Activated CD8-positive, alpha-beta T cell treated with anti-CD3 and anti-CD28 coated beads, Interleukin-2, amount 10 ng/mL, durations not matched to agents 7 days and 5 days (primary cell): Measurements from ENCODE around the gene FGFBP2. TPM values are rescaled to one million over a fixed set of nuclear protein-coding genes. Genes with fewer than 3 reads are reported as not detected.
"Not testable (repeated sequence)": the region's sequence is repeated elsewhere in the genome, so short reads cannot be mapped to it uniquely, and the experiment has no call there.

ENCODE experiments used
- ATAC-seq: fragments of 150-1000 bp; cut with Tn5 transposase; one replicate; pipeline ENCODE4 v1.10.0; 2021; ENCODE audit warnings: moderate library complexity
- CTCF ChIA-PET: fragments of 350-600 bp; sonication (Branson Sonifier 250); formaldehyde crosslinking; loops from one replicate; lab custom pipeline; 2021; ENCODE audit warnings: antibody characterized with exemption; lab: Charles Lee
- POLR2A ChIA-PET: fragments of 350-600 bp; sonication (Branson Sonifier 250); formaldehyde crosslinking; loops from one replicate; lab custom pipeline; 2021; ENCODE audit warnings: antibody characterized with exemption; lab: Charles Lee
- DNase-seq: peaks from one replicate; pipeline ENCODE4 v3.0.0-alpha.2; 2020
- H3K27ac Mint-ChIP-seq: one replicate; pipeline ENCODE4 v1.8.0; 2021; ENCODE audit warnings: mild to moderate bottlenecking, mixed read lengths
- H3K27me3 Mint-ChIP-seq: one replicate; pipeline ENCODE4 v1.8.0; 2021; ENCODE audit warnings: low read depth, mixed read lengths
- H3K36me3 Mint-ChIP-seq: one replicate; pipeline ENCODE4 v1.8.0; 2021; ENCODE audit warnings: low read depth, mixed read lengths
- H3K4me1 Mint-ChIP-seq: one replicate; pipeline ENCODE4 v1.8.0; 2021; ENCODE audit warnings: low read depth, mixed read lengths
- H3K4me3 Mint-ChIP-seq: one replicate; pipeline ENCODE4 v1.8.0; 2021; ENCODE audit warnings: mild to moderate bottlenecking, mixed read lengths
- H3K9me3 Mint-ChIP-seq: one replicate; pipeline ENCODE4 v1.8.0; 2022; ENCODE audit warnings: mixed read lengths; ENCODE audit not compliant: insufficient read depth
- total RNA-seq, 2 experiments: library from RNA; stranded (reverse); gene quantifications; one replicate each; pipeline ENCODE4 v1.2.3, GENCODE V29; 2021

The FGFBP2 gene
- total RNA-seq, 2 experiments from 2014 or later, result 12.0 to 13.0 TPM

- H3K36me3 Mint-ChIP-seq, result no peaks in the 10 kb centered on the region
- no peak overlapping the region for H3K27ac Mint-ChIP-seq
- no peaks in the 10 kb centered on the region for H3K4me1 Mint-ChIP-seq
- H3K27me3 Mint-ChIP-seq, result peaks cover 18% of the 10 kb centered on the region
- ChIA-PET CTCF (interaction anchor here (1.3 to 2.5 kb wide), 2 partner anchors 44 to 338 kb away, joined by 3 to 12 read pairs; no protein-coding TSS in a partner anchor), POLR2A (no interaction called here)
- ATAC-seq, result no peak
- no peak for DNase-seq
- H3K4me3 Mint-ChIP-seq, result no peak overlapping the region
- H3K9me3 Mint-ChIP-seq, result no peaks in the 10 kb centered on the region
Measured at GRCh38 chr4:15926486-15926885, 36.5 kb downstream of the FGFBP2 start.

GRCh38 chr4:15925830-15926229, 37.1 kb downstream of the FGFBP2 start:
- H3K36me3 Mint-ChIP-seq, result no peaks in the 10 kb centered on the region
- DNase-seq (no peak), ATAC-seq (no peak)
- CTCF ChIA-PET, result interaction anchor here (1.3 to 2.5 kb wide), 2 partner anchors 43 to 339 kb away, joined by 3 to 12 read pairs; no protein-coding TSS in a partner anchor
- no peaks in the 10 kb centered on the region for H3K4me1 Mint-ChIP-seq
- H3K4me3 Mint-ChIP-seq, result no peak overlapping the region
- H3K9me3 Mint-ChIP-seq, result no peaks in the 10 kb centered on the region
- no peak overlapping the region for H3K27ac Mint-ChIP-seq
- POLR2A ChIA-PET, result no interaction called here
- H3K27me3 Mint-ChIP-seq, result peaks cover 22% of the 10 kb centered on the region

GRCh38 chr4:15921592-15921932, 41.4 kb downstream of the FGFBP2 start:
- no peaks in the 10 kb centered on the region for H3K9me3 Mint-ChIP-seq
- H3K36me3 Mint-ChIP-seq, result no peaks in the 10 kb centered on the region
- no peak overlapping the region for H3K4me3 Mint-ChIP-seq
- no peaks in the 10 kb centered on the region for H3K4me1 Mint-ChIP-seq
- ChIA-PET POLR2A (no interaction called here), CTCF (interaction anchor here (1.8 kb wide), 1 partner anchor 39 kb away, joined by 5 read pairs; no protein-coding TSS in a partner anchor)
- no peak overlapping the region for H3K27ac Mint-ChIP-seq
- H3K27me3 Mint-ChIP-seq, result peaks cover 27% of the 10 kb centered on the region
- ATAC-seq, result no peak
- no peak for DNase-seq

- no peaks in the 10 kb centered on the region for H3K4me1 Mint-ChIP-seq
- no peaks in the 10 kb centered on the region for H3K36me3 Mint-ChIP-seq
- H3K9me3 Mint-ChIP-seq, result no peaks in the 10 kb centered on the region
- ChIA-PET POLR2A (no interaction called here), CTCF (interaction anchor here (1.8 kb wide), 1 partner anchor 38 kb away, joined by 5 read pairs; no protein-coding TSS in a partner anchor)
- H3K4me3 Mint-ChIP-seq, result no peak overlapping the region
- no peak overlapping the region for H3K27ac Mint-ChIP-seq
- DNase-seq (no peak), ATAC-seq (no peak)
- peaks cover 27% of the 10 kb centered on the region for H3K27me3 Mint-ChIP-seq
Measured at GRCh38 chr4:15920723-15921591, 42.0 kb downstream of the FGFBP2 start.

GRCh38 chr4:15918484-15919129, 44.4 kb downstream of the FGFBP2 start:
- ATAC-seq (no peak), DNase-seq (no peak)
- H3K4me3 Mint-ChIP-seq, result no peak overlapping the region
- CTCF ChIA-PET, result interaction anchor here (0.7 kb wide), 1 partner anchor 36 kb away, joined by 4 read pairs; no protein-coding TSS in a partner anchor
- peaks cover 11% of the 10 kb centered on the region for H3K4me1 Mint-ChIP-seq
- no peaks in the 10 kb centered on the region for H3K9me3 Mint-ChIP-seq
- H3K27me3 Mint-ChIP-seq, result peaks cover 19% of the 10 kb centered on the region
- H3K36me3 Mint-ChIP-seq, result no peaks in the 10 kb centered on the region
- POLR2A ChIA-PET, result no interaction called here
- no peak overlapping the region for H3K27ac Mint-ChIP-seq

- Mint-ChIP-seq H3K9me3 (no peaks in the 10 kb centered on the region), H3K36me3 (no peaks in the 10 kb centered on the region), H3K4me1 (peaks cover 11% of the 10 kb centered on the region), H3K27ac (no peak overlapping the region), H3K4me3 (no peak overlapping the region), H3K27me3 (peaks cover 15% of the 10 kb centered on the region)
- ChIA-PET CTCF (no interaction called here), POLR2A (no interaction called here)
- ATAC-seq, result no peak
- DNase-seq, result no peak
Measured at GRCh38 chr4:15917297-15917696, 45.7 kb downstream of the FGFBP2 start.

- H3K4me1 Mint-ChIP-seq, result peaks cover 11% of the 10 kb centered on the region
- CTCF ChIA-PET, result not testable (repeated sequence)
Measured at GRCh38 chr4:15916358-15916757, 46.6 kb downstream of the FGFBP2 start.

GRCh38 chr4:15914736-15915135, 48.2 kb downstream of the FGFBP2 start:
- DNase-seq (no peak), ATAC-seq (no peak)
- H3K4me3 Mint-ChIP-seq, result no peak overlapping the region
- no peak overlapping the region for H3K27ac Mint-ChIP-seq
- ChIA-PET CTCF (no interaction called here), POLR2A (no interaction called here)
- H3K4me1 Mint-ChIP-seq, result peaks cover 11% of the 10 kb centered on the region
- H3K36me3 Mint-ChIP-seq, result no peaks in the 10 kb centered on the region
- H3K9me3 Mint-ChIP-seq, result no peaks in the 10 kb centered on the region
- H3K27me3 Mint-ChIP-seq, result peaks cover 8% of the 10 kb centered on the region

More at GRCh38 chr4:15916358-15916757, 46.6 kb downstream of the FGFBP2 start:
- H3K27me3 Mint-ChIP-seq, H3K27ac Mint-ChIP-seq, ATAC-seq, DNase-seq, POLR2A ChIA-PET, H3K36me3 Mint-ChIP-seq, H3K4me3 Mint-ChIP-seq, H3K9me3 Mint-ChIP-seq: not testable (repeated sequence)

GRCh38 chr4:15914291-15914690, 48.7 kb downstream of the FGFBP2 start:
- H3K9me3 Mint-ChIP-seq, result no peaks in the 10 kb centered on the region
- ChIA-PET CTCF (interaction anchor here (0.8 kb wide), 1 partner anchor 31 kb away, joined by 3 read pairs; no protein-coding TSS in a partner anchor), POLR2A (no interaction called here)
- H3K4me3 Mint-ChIP-seq, result no peak overlapping the region
- no peak for ATAC-seq
- peaks cover 8% of the 10 kb centered on the region for H3K27me3 Mint-ChIP-seq
- DNase-seq, result no peak
- H3K4me1 Mint-ChIP-seq, result peaks cover 11% of the 10 kb centered on the region
- H3K27ac Mint-ChIP-seq, result no peak overlapping the region
- H3K36me3 Mint-ChIP-seq, result no peaks in the 10 kb centered on the region

GRCh38 chr4:15913631-15913970, 49.4 kb downstream of the FGFBP2 start:
- CTCF ChIA-PET, result interaction anchor here (0.8 to 1.0 kb wide), 2 partner anchors 10 to 30 kb away, joined by 3 read pairs; no protein-coding TSS in a partner anchor
- POLR2A ChIA-PET, result no interaction called here
- H3K4me3 Mint-ChIP-seq, result no peak overlapping the region
- ATAC-seq (no peak), DNase-seq (no peak)
- peaks cover 4% of the 10 kb centered on the region for H3K9me3 Mint-ChIP-seq
- H3K27me3 Mint-ChIP-seq, result peaks cover 6% of the 10 kb centered on the region
- H3K27ac Mint-ChIP-seq, result no peak overlapping the region
- no peaks in the 10 kb centered on the region for H3K36me3 Mint-ChIP-seq
- peaks cover 11% of the 10 kb centered on the region for H3K4me1 Mint-ChIP-seq

GRCh38 chr4:15912961-15913630, 49.9 kb downstream of the FGFBP2 start:
- CTCF ChIA-PET, result interaction anchor here (0.8 to 1.0 kb wide), 2 partner anchors 9 to 30 kb away, joined by 3 read pairs; no protein-coding TSS in a partner anchor
- POLR2A ChIA-PET, result no interaction called here
- Mint-ChIP-seq H3K27me3 (peaks cover 9% of the 10 kb centered on the region), H3K4me1 (peaks cover 11% of the 10 kb centered on the region), H3K27ac (no peak overlapping the region), H3K36me3 (no peaks in the 10 kb centered on the region), H3K9me3 (peaks cover 4% of the 10 kb centered on the region), H3K4me3 (no peak overlapping the region)
- no peak for DNase-seq
- ATAC-seq, result no peak
